ENCODE measurements around the gene GMPR2. TPM values are rescaled to one million over a fixed set of nuclear protein-coding genes. Genes with fewer than 3 reads are reported as not detected.

The GMPR2 gene
- total and polyA plus RNA-seq, 2 of the 13 experiments (the other 11 are each of a cell fraction or from before 2014, with no cell fraction given) = 210 to 273 TPM

DNA sequence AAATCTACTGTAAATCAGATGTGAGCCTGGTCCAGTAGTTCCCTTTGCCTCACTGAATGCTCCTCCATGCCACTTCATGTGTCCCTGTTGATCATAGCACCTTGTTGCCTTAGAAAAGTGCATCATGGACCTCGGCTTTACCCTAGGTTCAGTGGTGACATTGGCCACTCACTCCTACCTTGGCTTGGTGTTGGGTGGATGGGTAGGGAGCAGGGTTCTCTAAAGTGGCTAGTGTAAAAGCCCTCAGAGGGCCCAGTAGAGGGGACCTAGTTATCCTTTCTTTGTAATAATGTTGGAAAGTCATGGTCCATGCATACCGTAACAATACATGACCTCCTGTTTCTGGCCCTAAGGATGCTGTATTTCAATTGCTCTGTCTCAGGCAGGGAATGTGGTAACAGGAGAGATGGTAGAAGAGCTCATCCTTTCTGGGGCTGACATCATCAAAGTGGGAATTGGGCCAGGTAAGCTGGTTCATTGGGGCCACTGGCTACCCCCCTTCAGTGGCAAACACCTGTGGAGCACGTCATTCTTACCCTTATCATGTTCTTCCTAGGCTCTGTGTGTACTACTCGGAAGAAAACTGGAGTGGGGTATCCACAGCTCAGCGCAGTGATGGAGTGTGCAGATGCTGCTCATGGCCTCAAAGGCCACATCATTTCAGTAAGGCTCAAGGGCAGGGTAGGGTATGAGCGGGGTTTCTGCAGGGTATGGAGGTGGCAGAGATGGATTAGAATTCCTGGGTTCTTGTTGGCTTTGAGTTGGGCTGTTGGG is 4.1 kb downstream of the GMPR2 start (continued):
- TF ChIP-seq HOXA9 (CRISPR knock-in tag; IDR thresholded peaks at IDR 0.05; ENCODE audit: borderline replicate concordance) = 0 out of 2 replicates have a peak, but pooled peaks have one; percentile 64

GRCh38 chr14:24237463-24237955 is 4.8 kb downstream of the GMPR2 start:
- no peaks in the 10 kb centered on the region for H3K9me3 ChIP-seq (ENCODE audit: low read length)
- no peak overlapping the region for H3K4me3 ChIP-seq (replicated peaks in 1 of 3; ENCODE audit: insufficient read depth in 1 of 3, low read depth in 2 of 3, low read length in 3 of 3)
- ChIA-PET CTCF (ENCODE audit: low intra/inter-chr PET ratio, low total read pairs) (no interaction called here), POLR2A (interaction anchor here (1.0 to 18.0 kb wide), 11 partner anchors 9 to 123 kb away, joined by 3 to 850 read pairs (median 5); partner anchors contain the start of genes CHMP4A, CIDEB, DCAF11 and DHRS1)
- H3K79me2 ChIP-seq (ENCODE audit: insufficient read depth, low read length) = peaks cover 38% of the 10 kb centered on the region
- no peak overlapping the region for H3K4me2 ChIP-seq (ENCODE audit: low read depth, low read length)
- H3K36me3 ChIP-seq (replicated peaks in 1 of 2; ENCODE audit: control insufficient read depth in 1 of 2, insufficient read depth in 2 of 2, low read length in 2 of 2) = peaks cover 44 to 70% of the 10 kb centered on the region in 2 experiments
- in situ Hi-C loops (cut with HindIII; ENCODE audit: extremely low pct_ligation_motif_present, low pct_unique_long_range_greater_than_20kb) (no loop called here), intact Hi-C loops (cut with micrococcal nuclease; ENCODE audit: unreplicated experiment) (loop anchor here (10.0 kb wide), 1 partner anchor 1187 kb away; no protein-coding TSS in a partner anchor)
- BruUV-seq (replicated peaks) = no TSS peak
- ATAC-seq (no peak), DNase-seq (ENCODE audit: low spot score) (no peak), FAIRE-seq (no peak)
- H3K9ac ChIP-seq (ENCODE audit: insufficient read depth, low read depth, low read length) = no peak overlapping the region
- no peaks in the 10 kb centered on the region; a peak in 1 of 5 replicates for H3K27me3 ChIP-seq (ENCODE audit: control insufficient read depth in 1 of 2, insufficient read depth in 2 of 2, low read length in 2 of 2)
- WGBS (ENCODE audit: low lambda C conversion rate) = 97% methylated on average over 2 of the region's 2 CpGs
- H3K27ac ChIP-seq (ENCODE audit: extremely low read length, insufficient read depth, low read length) = no peak overlapping the region
- H4K20me1 ChIP-seq (ENCODE audit: insufficient read depth, low read length) = 0 out of 2 replicates have a peak, but pooled peaks cover 3% of the 10 kb centered on the region
- H2AFZ ChIP-seq (ENCODE audit: low read length) = no peak overlapping the region
- H3K4me1 ChIP-seq (ENCODE audit: insufficient read depth, low read length) = peaks cover 47% of the 10 kb centered on the region
- TF ChIP-seq ZNF776 (CRISPR knock-in tag; IDR thresholded peaks at IDR 0.05) (0 out of 2 replicates have a peak, but pooled peaks have one; percentile 18), ZBTB49 (CRISPR knock-in tag; IDR thresholded peaks at IDR 0.05; ENCODE audit: borderline replicate concordance) (no peak), MAFF (IDR thresholded peaks at IDR 0.05; ENCODE audit: low read depth, low read length) (no peak), ZNF574 (CRISPR knock-in tag; IDR thresholded peaks at IDR 0.05) (no peak), ZNF720 (CRISPR knock-in tag; IDR thresholded peaks at IDR 0.05) (no peak), NFIB (CRISPR knock-in tag; IDR thresholded peaks at IDR 0.05; ENCODE audit: borderline replicate concordance) (0 out of 2 replicates have a peak, but pooled peaks have one; percentile 8), POLR2G (IDR thresholded peaks at IDR 0.05; ENCODE audit: low read depth, low read length) (0 out of 2 replicates have a peak, but pooled peaks have one; percentile 25), SNAI1 (CRISPR knock-in tag; IDR thresholded peaks at IDR 0.05; ENCODE audit: borderline replicate concordance) (no peak)
- TF ChIP-seq, protein P1, sequence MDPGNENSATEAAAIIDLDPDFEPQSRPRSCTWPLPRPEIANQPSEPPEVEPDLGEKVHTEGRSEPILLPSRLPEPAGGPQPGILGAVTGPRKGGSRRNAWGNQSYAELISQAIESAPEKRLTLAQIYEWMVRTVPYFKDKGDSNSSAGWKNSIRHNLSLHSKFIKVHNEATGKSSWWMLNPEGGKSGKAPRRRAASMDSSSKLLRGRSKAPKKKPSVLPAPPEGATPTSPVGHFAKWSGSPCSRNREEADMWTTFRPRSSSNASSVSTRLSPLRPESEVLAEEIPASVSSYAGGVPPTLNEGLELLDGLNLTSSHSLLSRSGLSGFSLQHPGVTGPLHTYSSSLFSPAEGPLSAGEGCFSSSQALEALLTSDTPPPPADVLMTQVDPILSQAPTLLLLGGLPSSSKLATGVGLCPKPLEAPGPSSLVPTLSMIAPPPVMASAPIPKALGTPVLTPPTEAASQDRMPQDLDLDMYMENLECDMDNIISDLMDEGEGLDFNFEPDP (CRISPR knock-in tag; conservative IDR thresholded peaks at IDR 0.05) = peak; percentile 92; the same call in 1 of the 2 replicates
- TF ChIP-seq, protein P2, sequence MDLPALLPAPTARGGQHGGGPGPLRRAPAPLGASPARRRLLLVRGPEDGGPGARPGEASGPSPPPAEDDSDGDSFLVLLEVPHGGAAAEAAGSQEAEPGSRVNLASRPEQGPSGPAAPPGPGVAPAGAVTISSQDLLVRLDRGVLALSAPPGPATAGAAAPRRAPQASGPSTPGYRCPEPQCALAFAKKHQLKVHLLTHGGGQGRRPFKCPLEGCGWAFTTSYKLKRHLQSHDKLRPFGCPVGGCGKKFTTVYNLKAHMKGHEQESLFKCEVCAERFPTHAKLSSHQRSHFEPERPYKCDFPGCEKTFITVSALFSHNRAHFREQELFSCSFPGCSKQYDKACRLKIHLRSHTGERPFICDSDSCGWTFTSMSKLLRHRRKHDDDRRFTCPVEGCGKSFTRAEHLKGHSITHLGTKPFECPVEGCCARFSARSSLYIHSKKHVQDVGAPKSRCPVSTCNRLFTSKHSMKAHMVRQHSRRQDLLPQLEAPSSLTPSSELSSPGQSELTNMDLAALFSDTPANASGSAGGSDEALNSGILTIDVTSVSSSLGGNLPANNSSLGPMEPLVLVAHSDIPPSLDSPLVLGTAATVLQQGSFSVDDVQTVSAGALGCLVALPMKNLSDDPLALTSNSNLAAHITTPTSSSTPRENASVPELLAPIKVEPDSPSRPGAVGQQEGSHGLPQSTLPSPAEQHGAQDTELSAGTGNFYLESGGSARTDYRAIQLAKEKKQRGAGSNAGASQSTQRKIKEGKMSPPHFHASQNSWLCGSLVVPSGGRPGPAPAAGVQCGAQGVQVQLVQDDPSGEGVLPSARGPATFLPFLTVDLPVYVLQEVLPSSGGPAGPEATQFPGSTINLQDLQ (CRISPR knock-in tag; IDR thresholded peaks at IDR 0.05) = no peak
